Fibroblast of lung (primary cell): ENCODE results near the gene CCDC78. TPM values are rescaled to one million over a fixed set of nuclear protein-coding genes. Genes with fewer than 3 reads are reported as not detected.

Experiments used
- DNase-seq, 2 donors: peaks; one replicate each; pipeline versions ENCODE4 v3.0.0 to v3.0.0-alpha.2; 2010; ENCODE audit warnings: low read depth in 2 of 2
- H2AFZ ChIP-seq: 2 replicates; pipeline ENCODE4 v1.5.1; 2012; ENCODE audit warnings: low read length, control low read depth, inconsistent platforms
- H3K27ac ChIP-seq: 2 replicates; pipeline ENCODE4 v1.5.1; 2011; ENCODE audit warnings: low read length, control low read depth; ENCODE audit not compliant: insufficient read depth
- H3K27me3 ChIP-seq: 2 replicates; pipeline ENCODE4 v1.5.1; 2011; ENCODE audit warnings: mild to moderate bottlenecking, low read length; ENCODE audit not compliant: control insufficient read depth, insufficient read depth
- H3K36me3 ChIP-seq: 2 replicates; pipeline ENCODE4 v1.5.1; 2011; ENCODE audit warnings: low read length; ENCODE audit not compliant: control insufficient read depth, insufficient read depth
- H3K4me1 ChIP-seq: 2 replicates; pipeline ENCODE4 v1.5.1; 2011; ENCODE audit warnings: low read length; ENCODE audit not compliant: control insufficient read depth, insufficient read depth; ENCODE audit errors: extremely low read depth
- H3K4me2 ChIP-seq: 2 replicates; pipeline ENCODE4 v1.5.1; 2011; ENCODE audit warnings: low read length, control low read depth; ENCODE audit not compliant: insufficient read depth; ENCODE audit errors: extremely low read depth
- H3K4me3 ChIP-seq, 4 experiments: fragments of 200-600 bp in 1 of 4; sonication (generic) in 1 of 4; replicated peaks in 1 of 4; 2 replicates each; pipeline ENCODE4 v1.5.1; 2011 to 2016; ENCODE audit warnings: low read length in 4 of 4, low read depth in 3 of 4, mild to moderate bottlenecking in 3 of 4, control low read depth in 2 of 4, inconsistent platforms in 1 of 4, mixed read lengths in 1 of 4; ENCODE audit not compliant: insufficient read depth in 1 of 4; ENCODE audit errors: control extremely low read depth in 1 of 4
- H3K79me2 ChIP-seq: 2 replicates; pipeline ENCODE4 v1.5.1; 2012; ENCODE audit warnings: mild to moderate bottlenecking, low read length, inconsistent platforms; ENCODE audit not compliant: control insufficient read depth, insufficient read depth
- H3K9ac ChIP-seq: 2 replicates; pipeline ENCODE4 v1.5.1; 2011; ENCODE audit warnings: mild to moderate bottlenecking, low read length, control low read depth; ENCODE audit not compliant: insufficient read depth
- H3K9me3 ChIP-seq: 2 replicates; pipeline ENCODE4 v1.5.1; 2012; ENCODE audit warnings: low read depth, low read length; ENCODE audit not compliant: control insufficient read depth, insufficient read depth
- H4K20me1 ChIP-seq: 2 replicates; pipeline ENCODE4 v1.5.1; 2011; ENCODE audit warnings: low read length; ENCODE audit not compliant: control insufficient read depth, insufficient read depth; ENCODE audit errors: extremely low read depth
- CTCF ChIP-seq, 2 donors: IDR thresholded peaks in 1 of 2; conservative IDR thresholded peaks in 1 of 2; 1 replicate in 1 of 2; 2 replicates in 1 of 2; pipeline ENCODE4 v1.5.1; 2011 to 2012; ENCODE audit warnings: low read length in 2 of 2, control low read depth in 1 of 2, inconsistent platforms in 1 of 2, low read depth in 1 of 2, mild to moderate bottlenecking in 1 of 2
- EZH2 ChIP-seq: IDR thresholded peaks from 2 replicates; pipeline ENCODE4 v1.5.1; 2012; ENCODE audit warnings: low read length, control low read depth, mild to moderate bottlenecking; ENCODE audit errors: missing control alignments
- polyA plus RNA-seq, 2 donors: library from polyadenylated mRNA; depleted of rRNA in 1 of 2; stranded (reverse) in 1 of 2; unstranded in 1 of 2; fragments of >200 nt; gene quantifications; 2 replicates each; pipeline ENCODE4 v1.2.1, GENCODE V29; 2011 to 2012; ENCODE audit warnings: missing spikeins in 1 of 2
- total RNA-seq: library from RNA; depleted of rRNA; stranded (reverse); fragments of >200 nt; gene quantifications from 2 replicates; pipeline ENCODE4 v1.2.1, GENCODE V29; 2014

CCDC78 gene
- total and polyA plus RNA-seq, 2 donors (not counting 1 experiment from before 2014, with no cell fraction given), result 0.50 to 1.8 TPM

- H2AFZ ChIP-seq, result no peak overlapping the region
- no peaks in the 10 kb centered on the region for H3K79me2 ChIP-seq
- no peak overlapping the region for H3K27ac ChIP-seq
- H3K9me3 ChIP-seq, result no peaks in the 10 kb centered on the region
- no peak for TF ChIP-seq EZH2
- no peaks in the 10 kb centered on the region for H4K20me1 ChIP-seq
- no peaks in the 10 kb centered on the region for H3K27me3 ChIP-seq
- no peak overlapping the region for H3K9ac ChIP-seq
- H3K4me1 ChIP-seq, result no peaks in the 10 kb centered on the region
- H3K36me3 ChIP-seq, result no peaks in the 10 kb centered on the region
- no peak overlapping the region for H3K4me2 ChIP-seq
- DNase-seq, result no peak
- H3K4me3 ChIP-seq, result no peak overlapping the region
Measured at GRCh38 chr16:767743-768235, 41.5 kb upstream of the CCDC78 start.

- H3K79me2 ChIP-seq, result no peaks in the 10 kb centered on the region
- no peak for DNase-seq
- no peaks in the 10 kb centered on the region for H3K9me3 ChIP-seq
- no peaks in the 10 kb centered on the region for H3K36me3 ChIP-seq
- TF ChIP-seq EZH2 (no peak), CTCF (conservative IDR thresholded peaks at IDR 0.05 in 1 of 2, IDR thresholded peaks at IDR 0.05 in 1 of 2; ENCODE audit: low read depth in 1 of 2, low read length in 2 of 2) (no peak)
- no peaks in the 10 kb centered on the region for H3K4me1 ChIP-seq
- H3K4me3 ChIP-seq, result no peak overlapping the region
- H3K4me2 ChIP-seq, result no peak overlapping the region
- H3K9ac ChIP-seq, result no peak overlapping the region
- no peak overlapping the region for H2AFZ ChIP-seq
- H3K27ac ChIP-seq, result no peak overlapping the region
- no peaks in the 10 kb centered on the region for H4K20me1 ChIP-seq
- H3K27me3 ChIP-seq, result no peaks in the 10 kb centered on the region
Measured at GRCh38 chr16:766820-767640, 40.8 kb upstream of the CCDC78 start.

- no peaks in the 10 kb centered on the region for H3K36me3 ChIP-seq
- H2AFZ ChIP-seq, result no peak overlapping the region
- no peak overlapping the region for H3K27ac ChIP-seq
- no peaks in the 10 kb centered on the region for H3K9me3 ChIP-seq
- no peak for TF ChIP-seq EZH2
- TF ChIP-seq CTCF (conservative IDR thresholded peaks at IDR 0.05 in 1 of 2, IDR thresholded peaks at IDR 0.05 in 1 of 2; ENCODE audit: low read depth in 1 of 2, low read length in 2 of 2), result no peak
- H3K9ac ChIP-seq, result no peak overlapping the region
- H3K79me2 ChIP-seq, result no peaks in the 10 kb centered on the region
- no peak overlapping the region for H3K4me2 ChIP-seq
- no peaks in the 10 kb centered on the region for H4K20me1 ChIP-seq
- no peaks in the 10 kb centered on the region for H3K27me3 ChIP-seq
- H3K4me1 ChIP-seq, result no peaks in the 10 kb centered on the region
- no peak for DNase-seq
- no peak overlapping the region for H3K4me3 ChIP-seq
Measured at GRCh38 chr16:766008-766819, 40.0 kb upstream of the CCDC78 start.
